Stimulated activated CD4-positive, alpha-beta T cell treated with anti-CD3 and anti-CD28 coated beads, Interleukin-15, amount 100 ng/mL, for 1 hour (primary cell): ENCODE results near the gene SLC12A6.

ENCODE experiments used
- DNase-seq, 2 donors: peaks; one replicate each; pipeline ENCODE4 v3.0.0-alpha.2; 2020; ENCODE audit warnings: low read depth in 1 of 2, low spot score in 1 of 2

SLC12A6 gene

GRCh38 chr15:34331809-34332208, 5.8 kb downstream of the SLC12A6 start:
- DNase-seq, result no peak

- DNase-seq, result no peak
These were observed 7.3 kb downstream of the SLC12A6 start for GRCh38 chr15:34330279-34330678.

- no peak for DNase-seq
These were observed 8.6 kb downstream of the SLC12A6 start for GRCh38 chr15:34329006-34329405.

- DNase-seq, result no peak
These were observed 9.7 kb downstream of the SLC12A6 start for GRCh38 chr15:34327906-34328305.

- DNase-seq, result no peak
These were observed 12.2 kb downstream of the SLC12A6 start for GRCh38 chr15:34325368-34325767.

GRCh38 chr15:34324933-34325332, 12.6 kb downstream of the SLC12A6 start:
- no peak for DNase-seq

- DNase-seq, result no peak
These were observed 14.4 kb downstream of the SLC12A6 start for GRCh38 chr15:34323217-34323616.

- DNase-seq, result no peak
These were observed 19.1 kb downstream of the SLC12A6 start for GRCh38 chr15:34318277-34319079.

GRCh38 chr15:34314491-34315490, 22.8 kb downstream of the SLC12A6 start:
- DNase-seq, result no peak

- no peak for DNase-seq
These were observed 26.0 kb downstream of the SLC12A6 start for GRCh38 chr15:34311563-34311962.

- no peak for DNase-seq
These were observed 33.0 kb downstream of the SLC12A6 start for GRCh38 chr15:34304613-34305012.

- DNase-seq, result no peak
These were observed 36.5 kb downstream of the SLC12A6 start for GRCh38 chr15:34301058-34301457.

- DNase-seq, result no peak
These were observed 40.5 kb downstream of the SLC12A6 start for GRCh38 chr15:34297059-34297458.

GRCh38 chr15:34292621-34293020, 45.0 kb downstream of the SLC12A6 start:
- DNase-seq, result no peak

GRCh38 chr15:34284937-34285336, 52.6 kb downstream of the SLC12A6 start:
- no peak for DNase-seq

- no peak for DNase-seq
These were observed 55.2 kb downstream of the SLC12A6 start for GRCh38 chr15:34282384-34282783.

GRCh38 chr15:34280193-34280592, 57.4 kb downstream of the SLC12A6 start:
- DNase-seq, result no peak

- DNase-seq, result no peak
These were observed 58.2 kb downstream of the SLC12A6 start for GRCh38 chr15:34279368-34279767.

- no peak for DNase-seq
These were observed 61.9 kb downstream of the SLC12A6 start for GRCh38 chr15:34275721-34276120.

- DNase-seq, result no peak
These were observed 62.4 kb downstream of the SLC12A6 start for GRCh38 chr15:34275154-34275553.

GRCh38 chr15:34271493-34271892, 66.1 kb downstream of the SLC12A6 start:
- no peak for DNase-seq

- DNase-seq, result no peak
These were observed 70.8 kb downstream of the SLC12A6 start for GRCh38 chr15:34266751-34267150.
